ENCODE results near the gene IFNL4.
"Not testable (repeated sequence)": the region's sequence is repeated elsewhere in the genome, so short reads cannot be mapped to it uniquely, and the experiment has no call there.

IFNL4 gene

DNA sequence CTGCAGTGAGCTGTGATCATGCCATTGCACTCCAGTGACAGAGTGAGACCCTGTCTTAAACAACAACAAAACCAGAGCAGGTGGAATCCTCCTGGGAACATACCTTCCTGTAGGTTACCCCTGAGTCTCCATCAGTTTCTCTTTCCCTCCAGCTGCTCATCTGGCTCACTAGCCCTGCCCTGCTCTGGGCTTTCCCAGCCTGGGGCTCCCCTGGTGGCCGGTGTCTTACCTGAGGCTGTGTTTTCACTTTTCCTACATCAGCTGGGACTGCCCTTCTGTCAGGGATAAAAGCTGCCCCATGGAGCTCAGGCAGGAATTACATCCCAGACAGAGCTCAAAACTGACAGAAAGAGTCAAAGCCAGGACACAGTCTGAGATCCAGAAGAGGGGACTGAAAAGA is 19.4 kb upstream of the IFNL4 start, which contains the start of gene IFNL2:
Gene IFNL2 (plus strand): TSS at position 312 of the 400 bp plus-strand sequence. CDS start 173 bp downstream, outside the sequence.
- H3K4me1 ChIP-seq (ENCODE audit: insufficient read depth, low read length); H3K9me3 ChIP-seq (ENCODE audit: control insufficient read depth, insufficient read depth, low read length); H3K9ac ChIP-seq (ENCODE audit: low read depth, low read length); H3K36me3 ChIP-seq (ENCODE audit: insufficient read depth, low read length): not testable (repeated sequence)

- H3K4me1 ChIP-seq (ENCODE audit: insufficient read depth, low read length), result no peaks in the 10 kb centered on the region; the same call in 1 of the 2 replicates
- H3K36me3 ChIP-seq (ENCODE audit: insufficient read depth, low read length), result no peaks in the 10 kb centered on the region
- no peak overlapping the region; the same call in 1 of the 2 replicates for H3K9ac ChIP-seq (ENCODE audit: low read depth, low read length)
- H3K9me3 ChIP-seq (ENCODE audit: control insufficient read depth, insufficient read depth, low read length), result no peaks in the 10 kb centered on the region; the same call in 1 of the 2 replicates
These were observed 16.8 kb upstream of the IFNL4 start for GRCh38 chr19:39265321-39265916.

DNA sequence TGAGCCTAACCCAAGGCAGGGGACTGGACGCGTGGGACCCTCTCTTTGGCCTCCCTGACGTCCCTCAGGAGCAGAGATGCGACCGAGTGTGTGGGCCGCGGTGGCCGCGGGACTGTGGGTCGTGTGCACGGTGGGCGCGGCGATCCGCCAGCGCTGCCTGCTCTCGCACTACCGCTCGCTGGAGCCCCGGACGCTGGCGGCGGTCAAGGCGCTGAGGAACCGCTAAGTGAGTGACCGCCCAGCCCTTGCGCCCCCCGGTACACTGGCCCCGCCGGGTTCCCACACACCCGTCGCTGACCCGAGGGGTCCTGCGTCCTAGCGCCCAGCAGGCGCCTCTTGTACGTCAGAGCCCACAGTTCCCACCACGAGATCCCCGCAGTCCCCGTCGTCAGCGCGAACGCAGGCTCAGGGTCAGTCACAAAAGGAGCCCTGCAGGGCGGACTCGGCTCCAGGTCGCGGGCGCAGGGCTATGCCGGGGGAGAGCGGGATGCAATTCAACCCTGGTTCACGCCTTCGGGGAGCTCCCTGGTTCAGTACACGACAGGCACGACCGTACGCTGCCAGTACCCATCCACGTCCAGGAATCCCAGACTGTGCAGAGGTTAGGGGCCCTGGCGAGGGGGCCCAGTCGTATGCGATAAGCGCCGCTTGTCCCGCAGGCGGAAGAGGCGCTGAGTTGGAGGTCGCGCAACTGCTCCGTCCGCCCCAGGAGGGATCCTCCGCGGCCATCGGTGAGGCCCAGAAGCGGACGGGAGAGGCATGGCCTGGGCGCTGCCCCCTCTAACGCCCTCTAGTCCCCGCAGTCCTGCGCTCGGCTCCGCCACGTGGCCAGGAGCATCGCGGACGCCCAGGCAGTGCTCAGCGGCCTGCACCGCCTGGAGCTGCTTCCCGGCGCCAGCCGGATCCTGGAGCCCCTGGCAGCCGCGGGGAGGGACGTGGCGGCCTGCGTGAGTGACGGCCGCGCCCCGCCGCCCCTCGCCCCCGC is 15.9 kb upstream of the IFNL4 start:
- no peaks in the 10 kb centered on the region for H3K36me3 ChIP-seq (ENCODE audit: insufficient read depth, low read length)
- H3K9me3 ChIP-seq (ENCODE audit: control insufficient read depth, insufficient read depth, low read length), result no peaks in the 10 kb centered on the region; the same call in 1 of the 2 replicates
- H3K9ac ChIP-seq (ENCODE audit: low read depth, low read length), result peak overlapping the region; percentile 42; the same call in 1 of the 2 replicates
- no peaks in the 10 kb centered on the region; the same call in 1 of the 2 replicates for H3K4me1 ChIP-seq (ENCODE audit: insufficient read depth, low read length)

GRCh38 chr19:39263912-39264305 is 15.3 kb upstream of the IFNL4 start:
- H3K9me3 ChIP-seq (ENCODE audit: control insufficient read depth, insufficient read depth, low read length), result no peaks in the 10 kb centered on the region; the same call in 1 of the 2 replicates
- H3K9ac ChIP-seq (ENCODE audit: low read depth, low read length), result peak overlapping the region; percentile 42; the same call in 1 of the 2 replicates
- no peaks in the 10 kb centered on the region; the same call in 1 of the 2 replicates for H3K4me1 ChIP-seq (ENCODE audit: insufficient read depth, low read length)
- no peaks in the 10 kb centered on the region for H3K36me3 ChIP-seq (ENCODE audit: insufficient read depth, low read length)

GRCh38 chr19:39262496-39262895 is 13.8 kb upstream of the IFNL4 start:
- Histone ChIP-seq H3K4me1 (ENCODE audit: insufficient read depth, low read length) (no peaks in the 10 kb centered on the region; the same call in 1 of the 2 replicates), H3K9me3 (ENCODE audit: control insufficient read depth, insufficient read depth, low read length) (no peaks in the 10 kb centered on the region; the same call in 1 of the 2 replicates)

GRCh38 chr19:39261704-39262103 is 13.0 kb upstream of the IFNL4 start:
- Histone ChIP-seq H3K9me3 (ENCODE audit: control insufficient read depth, insufficient read depth, low read length) (no peaks in the 10 kb centered on the region; the same call in 1 of the 2 replicates), H3K4me1 (ENCODE audit: insufficient read depth, low read length) (no peaks in the 10 kb centered on the region; the same call in 1 of the 2 replicates), H3K9ac (ENCODE audit: low read depth, low read length) (no peak overlapping the region), H3K36me3 (ENCODE audit: insufficient read depth, low read length) (no peaks in the 10 kb centered on the region)

More at GRCh38 chr19:39262496-39262895, 13.8 kb upstream of the IFNL4 start:
- Histone ChIP-seq H3K9ac (ENCODE audit: low read depth, low read length) (no peak overlapping the region), H3K36me3 (ENCODE audit: insufficient read depth, low read length) (no peaks in the 10 kb centered on the region)

- no peaks in the 10 kb centered on the region for H3K4me1 ChIP-seq (ENCODE audit: insufficient read depth, low read length)
- no peak overlapping the region for H3K9ac ChIP-seq (ENCODE audit: low read depth, low read length)
- no peaks in the 10 kb centered on the region for H3K36me3 ChIP-seq (ENCODE audit: insufficient read depth, low read length)
- H3K9me3 ChIP-seq (ENCODE audit: control insufficient read depth, insufficient read depth, low read length), result no peaks in the 10 kb centered on the region; the same call in 1 of the 2 replicates
These were observed 8.6 kb upstream of the IFNL4 start for GRCh38 chr19:39257227-39257626.

GRCh38 chr19:39254531-39255345 is 6.1 kb upstream of the IFNL4 start:
- H3K9ac ChIP-seq (ENCODE audit: low read depth, low read length), result no peak overlapping the region
- H3K9me3 ChIP-seq (ENCODE audit: control insufficient read depth, insufficient read depth, low read length), result no peaks in the 10 kb centered on the region
- H3K4me1 ChIP-seq (ENCODE audit: insufficient read depth, low read length), result no peaks in the 10 kb centered on the region
- no peaks in the 10 kb centered on the region for H3K36me3 ChIP-seq (ENCODE audit: insufficient read depth, low read length)

GRCh38 chr19:39253374-39254149 is 4.9 kb upstream of the IFNL4 start:
- Histone ChIP-seq H3K4me1 (ENCODE audit: insufficient read depth, low read length) (no peaks in the 10 kb centered on the region), H3K9ac (ENCODE audit: low read depth, low read length) (no peak overlapping the region), H3K9me3 (ENCODE audit: control insufficient read depth, insufficient read depth, low read length) (no peaks in the 10 kb centered on the region), H3K36me3 (ENCODE audit: insufficient read depth, low read length) (no peaks in the 10 kb centered on the region)

- no peaks in the 10 kb centered on the region for H3K36me3 ChIP-seq (ENCODE audit: insufficient read depth, low read length)
- no peak overlapping the region for H3K9ac ChIP-seq (ENCODE audit: low read depth, low read length)
- no peaks in the 10 kb centered on the region for H3K4me1 ChIP-seq (ENCODE audit: insufficient read depth, low read length)
- no peaks in the 10 kb centered on the region for H3K9me3 ChIP-seq (ENCODE audit: control insufficient read depth, insufficient read depth, low read length)
These were observed 3.8 kb upstream of the IFNL4 start for GRCh38 chr19:39252458-39252857.

DNA sequence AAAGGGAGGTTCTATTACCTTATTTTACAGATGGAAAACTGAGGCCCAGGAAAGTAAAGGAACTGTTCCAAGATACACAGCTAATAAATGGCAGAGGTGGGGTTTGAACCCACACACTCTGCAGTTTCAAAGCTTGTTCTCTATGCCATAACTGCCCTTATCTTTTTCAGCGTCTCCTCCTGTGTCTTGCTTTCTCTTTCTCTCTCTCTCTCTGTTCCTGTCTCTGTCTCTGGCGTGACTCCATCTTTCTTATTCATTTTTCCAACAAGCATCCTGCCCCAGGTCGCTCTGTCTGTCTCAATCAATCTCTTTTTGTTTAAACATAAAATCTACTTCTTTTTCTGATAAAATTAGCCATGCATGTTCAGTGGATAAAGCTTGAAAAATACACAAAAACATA is 3.2 kb upstream of the IFNL4 start:
- H3K36me3 ChIP-seq (ENCODE audit: insufficient read depth, low read length), result no peaks in the 10 kb centered on the region
- H3K9ac ChIP-seq (ENCODE audit: low read depth, low read length), result no peak overlapping the region
- H3K4me1 ChIP-seq (ENCODE audit: insufficient read depth, low read length), result no peaks in the 10 kb centered on the region
- H3K9me3 ChIP-seq (ENCODE audit: control insufficient read depth, insufficient read depth, low read length), result no peaks in the 10 kb centered on the region

- no peaks in the 10 kb centered on the region for H3K4me1 ChIP-seq (ENCODE audit: insufficient read depth, low read length)
- H3K36me3 ChIP-seq (ENCODE audit: insufficient read depth, low read length), result no peaks in the 10 kb centered on the region
- no peak overlapping the region for H3K9ac ChIP-seq (ENCODE audit: low read depth, low read length)
- no peaks in the 10 kb centered on the region for H3K9me3 ChIP-seq (ENCODE audit: control insufficient read depth, insufficient read depth, low read length)
These were observed 2.4 kb upstream of the IFNL4 start for GRCh38 chr19:39251081-39251480.
